ENCODE results near the gene PAXX.

- TF ChIP-seq, protein P1, sequence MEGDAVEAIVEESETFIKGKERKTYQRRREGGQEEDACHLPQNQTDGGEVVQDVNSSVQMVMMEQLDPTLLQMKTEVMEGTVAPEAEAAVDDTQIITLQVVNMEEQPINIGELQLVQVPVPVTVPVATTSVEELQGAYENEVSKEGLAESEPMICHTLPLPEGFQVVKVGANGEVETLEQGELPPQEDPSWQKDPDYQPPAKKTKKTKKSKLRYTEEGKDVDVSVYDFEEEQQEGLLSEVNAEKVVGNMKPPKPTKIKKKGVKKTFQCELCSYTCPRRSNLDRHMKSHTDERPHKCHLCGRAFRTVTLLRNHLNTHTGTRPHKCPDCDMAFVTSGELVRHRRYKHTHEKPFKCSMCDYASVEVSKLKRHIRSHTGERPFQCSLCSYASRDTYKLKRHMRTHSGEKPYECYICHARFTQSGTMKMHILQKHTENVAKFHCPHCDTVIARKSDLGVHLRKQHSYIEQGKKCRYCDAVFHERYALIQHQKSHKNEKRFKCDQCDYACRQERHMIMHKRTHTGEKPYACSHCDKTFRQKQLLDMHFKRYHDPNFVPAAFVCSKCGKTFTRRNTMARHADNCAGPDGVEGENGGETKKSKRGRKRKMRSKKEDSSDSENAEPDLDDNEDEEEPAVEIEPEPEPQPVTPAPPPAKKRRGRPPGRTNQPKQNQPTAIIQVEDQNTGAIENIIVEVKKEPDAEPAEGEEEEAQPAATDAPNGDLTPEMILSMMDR (conservative IDR thresholded peaks at IDR 0.05 in 1 of 2, IDR thresholded peaks at IDR 0.05 in 1 of 2; ENCODE audit: low read depth in 1 of 2, low read length in 2 of 2) = no peak
- no peak for TF ChIP-seq EZH2 (IDR thresholded peaks at IDR 0.05; ENCODE audit: low read length, missing control alignments)
Observed at GRCh38 chr9:136957901-136958300, 34.3 kb upstream of the PAXX start.
